NB4 (cell line): ENCODE results near the gene EPN3.

Source experiments
- MAX ChIP-seq: IDR thresholded peaks from 2 replicates; pipeline ENCODE4 v1.6.1; 2011; ENCODE audit warnings: low read depth, low read length
- MYC ChIP-seq: IDR thresholded peaks from 2 replicates; pipeline ENCODE4 v1.6.1; 2011; ENCODE audit warnings: low read depth, low read length
- POLR2A ChIP-seq: IDR thresholded peaks from 2 replicates; pipeline ENCODE4 v1.6.1; 2011; ENCODE audit warnings: mild to moderate bottlenecking; ENCODE audit not compliant: insufficient read length; ENCODE audit errors: extremely low read depth
- TF ChIP-seq, protein P1 (sequence below): IDR thresholded peaks from one replicate; pipeline ENCODE4 v1.5.1; 2012; ENCODE audit warnings: low read depth, low read length

GRCh38 chr17:50517011-50517410, 15.5 kb upstream of the EPN3 start:
- TF ChIP-seq, protein P1, sequence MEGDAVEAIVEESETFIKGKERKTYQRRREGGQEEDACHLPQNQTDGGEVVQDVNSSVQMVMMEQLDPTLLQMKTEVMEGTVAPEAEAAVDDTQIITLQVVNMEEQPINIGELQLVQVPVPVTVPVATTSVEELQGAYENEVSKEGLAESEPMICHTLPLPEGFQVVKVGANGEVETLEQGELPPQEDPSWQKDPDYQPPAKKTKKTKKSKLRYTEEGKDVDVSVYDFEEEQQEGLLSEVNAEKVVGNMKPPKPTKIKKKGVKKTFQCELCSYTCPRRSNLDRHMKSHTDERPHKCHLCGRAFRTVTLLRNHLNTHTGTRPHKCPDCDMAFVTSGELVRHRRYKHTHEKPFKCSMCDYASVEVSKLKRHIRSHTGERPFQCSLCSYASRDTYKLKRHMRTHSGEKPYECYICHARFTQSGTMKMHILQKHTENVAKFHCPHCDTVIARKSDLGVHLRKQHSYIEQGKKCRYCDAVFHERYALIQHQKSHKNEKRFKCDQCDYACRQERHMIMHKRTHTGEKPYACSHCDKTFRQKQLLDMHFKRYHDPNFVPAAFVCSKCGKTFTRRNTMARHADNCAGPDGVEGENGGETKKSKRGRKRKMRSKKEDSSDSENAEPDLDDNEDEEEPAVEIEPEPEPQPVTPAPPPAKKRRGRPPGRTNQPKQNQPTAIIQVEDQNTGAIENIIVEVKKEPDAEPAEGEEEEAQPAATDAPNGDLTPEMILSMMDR = no peak
- no peak for TF ChIP-seq POLR2A
- no peak for TF ChIP-seq MAX
- no peak for TF ChIP-seq MYC
